NCI-H2227 (cell line): Measurements from ENCODE around the gene MAGEL2.
A peak's percentile ranks its signal among the peaks of the same experiment; 100 is the strongest.
"Not testable (repeated sequence)": the region's sequence is repeated elsewhere in the genome, so short reads cannot be mapped to it uniquely, and the experiment has no call there.

Experiments used
- DNase-seq: peaks from one replicate; lab custom pipeline; 2025; ENCODE audit not compliant: unreplicated experiment; lab: John Stamatoyannopoulos, UW

The MAGEL2 gene

DNA sequence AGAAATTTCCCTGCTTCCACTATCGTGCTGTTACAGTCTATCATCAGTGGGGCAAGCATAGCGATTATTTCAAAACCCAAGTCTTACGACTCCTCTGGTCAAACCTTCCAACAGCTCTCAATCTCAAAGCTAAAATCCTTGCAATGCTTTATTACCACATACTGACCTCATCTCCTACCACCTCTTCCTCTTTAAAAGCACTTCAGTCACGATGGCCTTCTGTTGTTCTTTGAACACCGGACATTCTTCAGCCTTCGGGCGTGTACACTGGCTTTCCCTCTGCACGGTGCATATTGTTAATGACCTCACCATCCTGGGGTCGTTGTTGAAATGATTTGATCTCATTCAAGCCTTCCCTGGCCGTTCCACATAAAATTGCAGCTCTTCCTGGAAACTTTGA is 31.1 kb downstream of the MAGEL2 start:
- peak; percentile 32 for DNase-seq

DNA sequence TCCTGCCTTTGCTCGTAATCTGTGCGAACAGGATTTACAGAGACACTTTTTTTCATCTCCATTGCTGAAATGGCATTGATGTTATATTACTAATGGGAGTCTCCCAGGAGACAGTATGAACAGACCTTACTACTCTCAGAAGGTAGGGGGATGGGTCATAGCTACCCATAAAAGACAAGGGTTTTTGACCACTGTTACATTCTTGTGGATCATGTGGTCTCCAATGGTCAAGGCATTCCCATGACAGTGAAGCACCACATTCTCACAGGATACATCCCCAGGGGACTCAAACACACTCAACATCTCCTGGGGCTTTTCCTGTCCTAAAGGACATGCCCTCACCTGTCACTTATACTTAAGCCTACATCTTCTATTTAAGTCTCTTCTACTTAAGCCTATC is 41.4 kb downstream of the MAGEL2 start:
- DNase-seq = no peak

DNA sequence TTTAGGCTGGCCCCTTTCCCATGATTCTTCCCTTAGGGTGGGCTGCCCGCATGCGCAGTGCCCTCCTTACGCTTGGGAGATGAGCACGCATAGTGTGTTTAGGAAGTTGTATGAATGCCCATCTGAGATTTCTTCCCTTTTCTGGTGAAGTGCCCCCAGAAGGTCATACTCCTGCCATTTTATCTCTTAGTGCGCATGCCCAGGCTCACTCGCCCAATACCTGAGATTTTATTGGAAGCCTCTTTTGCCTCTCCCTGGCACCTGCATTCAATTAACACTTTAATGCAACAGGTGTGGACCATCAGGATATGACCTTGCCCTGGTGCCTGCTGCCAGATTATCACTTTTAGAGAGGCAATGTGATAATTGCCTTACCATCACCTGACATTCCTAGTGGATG is 45.5 kb downstream of the MAGEL2 start:
- DNase-seq = no peak

DNA sequence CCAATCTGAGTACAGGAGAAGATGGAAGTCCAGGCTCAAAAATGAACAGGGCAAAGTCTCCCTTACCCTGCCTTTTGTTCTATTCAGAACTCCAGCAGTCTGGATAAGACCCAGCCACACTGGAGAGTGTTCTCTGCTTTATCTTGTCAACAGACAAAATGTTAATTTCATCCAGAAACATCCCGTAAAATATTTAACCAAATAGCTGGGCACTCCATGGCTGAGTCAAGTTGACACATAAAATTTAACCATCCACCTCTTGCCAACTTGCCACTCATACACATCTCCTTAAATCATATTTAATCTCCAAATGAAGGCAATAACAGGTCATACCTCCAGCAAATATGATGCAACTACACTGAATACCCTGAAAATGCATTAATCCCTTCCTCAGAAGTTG is 48.6 kb downstream of the MAGEL2 start:
- no peak for DNase-seq

DNA sequence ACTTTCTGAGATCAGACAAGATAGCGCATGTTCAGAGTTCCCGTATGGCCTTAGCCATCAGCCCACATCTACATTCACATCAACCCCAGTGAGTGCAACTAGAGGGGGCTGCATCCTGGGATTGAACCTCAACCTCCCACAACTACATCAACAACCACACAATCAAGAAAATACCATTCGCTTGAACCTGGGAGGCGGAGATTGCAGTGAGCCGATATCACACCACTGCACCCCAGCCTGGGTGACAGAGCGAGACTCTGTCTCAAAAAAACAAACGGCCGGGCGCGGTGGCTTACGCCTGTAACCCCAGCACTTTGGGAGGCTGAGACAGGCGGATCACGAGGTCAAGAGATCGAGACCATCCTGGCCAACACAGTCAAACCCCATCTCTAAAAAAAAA is 50.4 kb downstream of the MAGEL2 start:
- not testable (repeated sequence) for DNase-seq

DNA sequence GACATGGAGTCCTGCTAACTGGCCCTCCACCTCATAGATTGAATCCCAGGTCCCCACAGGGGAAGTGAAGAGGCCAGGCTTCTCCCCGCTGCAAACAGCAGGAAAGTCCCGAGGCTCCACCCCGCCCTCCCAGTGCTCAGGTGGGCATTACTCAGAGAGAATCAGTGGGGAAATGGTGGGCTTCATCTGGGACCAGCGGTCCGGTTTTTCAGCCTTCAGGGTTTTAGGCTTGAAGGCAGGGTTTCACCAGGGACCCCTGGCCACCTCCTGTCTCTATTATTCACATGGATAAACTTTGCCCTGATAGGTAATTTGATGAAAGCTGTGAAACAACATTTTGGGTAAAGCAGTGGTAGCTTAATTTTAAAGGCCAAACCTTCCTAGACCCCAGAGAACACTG is 50.9 kb downstream of the MAGEL2 start:
- DNase-seq = no peak

DNA sequence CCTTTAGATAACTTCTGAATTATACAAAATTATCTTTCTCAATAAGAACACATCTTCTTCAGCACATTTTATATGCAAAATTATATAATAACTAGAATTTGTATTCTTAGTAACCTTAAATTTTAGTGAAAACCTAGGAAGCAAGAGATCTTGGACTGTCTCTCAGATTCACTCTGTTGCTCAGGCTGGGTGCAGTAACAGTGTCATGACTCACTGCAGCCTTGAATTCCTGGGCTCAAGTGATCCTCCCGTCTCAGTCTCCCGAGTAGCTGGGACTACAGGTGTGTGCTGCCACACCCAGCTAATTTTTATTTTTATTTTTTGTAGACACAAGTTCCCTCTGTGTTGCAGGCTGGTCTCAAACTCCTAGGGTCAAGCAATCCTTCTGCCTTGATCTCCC is 52.3 kb downstream of the MAGEL2 start:
- no peak for DNase-seq

DNA sequence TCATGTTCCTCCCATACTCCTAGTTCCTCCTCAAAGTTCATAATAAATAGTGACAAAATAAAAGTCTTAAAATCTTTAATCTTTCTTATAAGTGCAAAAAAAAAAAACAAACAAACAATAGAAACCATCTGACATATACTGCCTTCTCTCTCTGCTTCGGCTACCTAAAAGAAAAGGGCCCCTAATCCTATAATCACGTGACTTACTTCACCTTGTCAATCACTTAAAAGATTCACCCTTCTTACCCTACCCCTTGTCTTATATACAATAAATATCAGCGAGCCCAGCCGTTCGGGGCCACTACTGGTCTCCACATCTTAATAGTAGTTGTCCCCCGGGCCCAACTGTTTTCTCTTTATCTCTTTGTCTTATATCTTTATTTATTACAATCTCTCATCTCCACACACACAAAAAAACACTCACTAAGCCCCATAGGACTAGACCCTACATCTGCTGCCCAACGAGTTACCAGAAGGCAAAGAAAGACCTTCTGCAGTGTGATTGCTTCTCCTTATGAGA is 53.4 kb downstream of the MAGEL2 start:
- no peak for DNase-seq
